SK-N-SH (cell line): ENCODE data around the gene RABAC1. TPM values are rescaled to one million over a fixed set of nuclear protein-coding genes. Genes with fewer than 3 reads are reported as not detected.

Experiments
- CTCF ChIA-PET: fragments of 300-600, 350-600 bp; formaldehyde crosslinking; extraction: SDS; loops from one replicate; lab custom pipeline; 2021; lab: Yijun Ruan, JAX
- POLR2A ChIA-PET: fragments of 350-600 bp; sonication (Branson Sonifier 250); formaldehyde crosslinking; extraction: SDS; loops from one replicate; lab custom pipeline; 2020; ENCODE audit warnings: antibody characterized with exemption, inconsistent platforms; lab: Yijun Ruan, JAX
- DNase-seq: peaks from one replicate; pipeline ENCODE4 v3.0.0; 2012
- H2AFZ ChIP-seq: fragments of 200-600 bp; sonication (generic); 2 replicates; pipeline ENCODE4 v1.8.1; 2016; ENCODE audit warnings: antibody characterized with exemption, mild to moderate bottlenecking, low read depth
- H3F3A ChIP-seq: fragments of 200-600 bp; sonication (generic); replicated peaks from 2 replicates; pipeline ENCODE3; 2016; ENCODE audit warnings: antibody characterized with exemption, mild to moderate bottlenecking; ENCODE audit not compliant: insufficient read depth
- H3K27ac ChIP-seq, 2 experiments: fragments of 200-500 bp in 1 of 2; fragments of 200-600 bp in 1 of 2; sonication (Bioruptor generic) in 1 of 2; sonication (generic), shearing (Covaris generic) in 1 of 2; 2 replicates each; pipeline versions ENCODE4 v1.5.1 to v1.6.1; 2014 to 2016; ENCODE audit warnings: low read depth in 2 of 2, inconsistent platforms in 1 of 2, low read length in 1 of 2, mild to moderate bottlenecking in 1 of 2, mixed read lengths in 1 of 2
- H3K27me3 ChIP-seq: fragments of 200-600 bp; sonication (generic), shearing (Covaris generic); 2 replicates; pipeline ENCODE4 v1.6.1; 2016; ENCODE audit warnings: mixed run types; ENCODE audit not compliant: insufficient read depth
- H3K36me3 ChIP-seq, 2 experiments: fragments of 200-500 bp in 1 of 2; fragments of 200-600 bp in 1 of 2; sonication (Bioruptor generic) in 1 of 2; sonication (generic) in 1 of 2; replicated peaks in 1 of 2; 2 replicates each; pipeline versions ENCODE3 to v1.5.1; 2014 to 2016; ENCODE audit warnings: low read length in 1 of 2, mild to moderate bottlenecking in 1 of 2; ENCODE audit not compliant: insufficient read depth in 2 of 2, control insufficient read depth in 1 of 2
- H3K4me1 ChIP-seq, 2 experiments: fragments of 200-500 bp in 1 of 2; fragments of 200-600 bp in 1 of 2; sonication (Bioruptor generic) in 1 of 2; sonication (generic), shearing (Covaris generic) in 1 of 2; 2 replicates each; pipeline versions ENCODE4 v1.5.1 to v1.6.1; 2014 to 2016; ENCODE audit warnings: low read depth in 1 of 2, low read length in 1 of 2, mixed run types in 1 of 2; ENCODE audit not compliant: insufficient read depth in 2 of 2, control insufficient read depth in 1 of 2
- H3K4me2 ChIP-seq: fragments of 200-600 bp; sonication (generic), shearing (Covaris generic); 2 replicates; pipeline ENCODE4 v1.6.1; 2017; ENCODE audit warnings: mixed run types
- H3K4me3 ChIP-seq, 2 experiments: fragments of 200-500 bp in 1 of 2; fragments of 200-600 bp in 1 of 2; sonication (Bioruptor generic) in 1 of 2; sonication (generic), shearing (Covaris generic) in 1 of 2; 2 replicates each; pipeline versions ENCODE4 v1.5.1 to v1.8.1; 2014 to 2016; ENCODE audit warnings: low read depth in 2 of 2, inconsistent platforms in 1 of 2, low read length in 1 of 2, mild to moderate bottlenecking in 1 of 2, mixed read lengths in 1 of 2, moderate library complexity in 1 of 2
- H3K79me2 ChIP-seq: fragments of 200-600 bp; sonication (generic); 2 replicates; pipeline ENCODE4 v1.8.1; 2017; ENCODE audit warnings: mild to moderate bottlenecking; ENCODE audit not compliant: insufficient read depth
- H3K9ac ChIP-seq: fragments of 200-600 bp; sonication (generic); 2 replicates; pipeline ENCODE4 v1.6.1; 2017; ENCODE audit warnings: mixed run types
- H3K9me2 ChIP-seq: fragments of 200-600 bp; sonication (generic); 2 replicates; pipeline ENCODE4 v1.6.1; 2017; ENCODE audit warnings: mixed run types
- H3K9me3 ChIP-seq: fragments of 200-600 bp; sonication (generic); 2 replicates; pipeline ENCODE4 v1.6.1; 2017; ENCODE audit warnings: mixed run types, mild to moderate bottlenecking, moderate library complexity
- H4K20me1 ChIP-seq: fragments of 200-600 bp; sonication (generic); 2 replicates; pipeline ENCODE4 v1.6.1; 2017; ENCODE audit warnings: mild to moderate bottlenecking, mixed run types; ENCODE audit not compliant: insufficient read depth
- CHD2 ChIP-seq: fragments of 150-350 bp; IDR thresholded peaks from 2 replicates; pipeline ENCODE4 v1.6.1; 2018; ENCODE audit warnings: low read length; ENCODE audit not compliant: partially characterized antibody
- EP300 ChIP-seq, 2 experiments: IDR thresholded peaks; 2 replicates each; pipeline versions ENCODE4 v1.4.0 to v1.6.1; 2012; ENCODE audit warnings: borderline replicate concordance in 1 of 2, low read depth in 1 of 2, low read length in 1 of 2
- FOSL2 ChIP-seq: IDR thresholded peaks from 2 replicates; pipeline ENCODE4 v1.4.0; 2012; ENCODE audit warnings: low read depth, mild to moderate bottlenecking, moderate library complexity, borderline replicate concordance
- FOXJ3 ChIP-seq: sonication (generic); formaldehyde crosslinking; IDR thresholded peaks from 2 replicates; pipeline ENCODE4 v1.5.1; 2020; ENCODE audit warnings: mild to moderate bottlenecking, missing genetic modification reagents
- GATA2 ChIP-seq: sonication (generic); formaldehyde crosslinking; IDR thresholded peaks from 2 replicates; pipeline ENCODE4 v1.5.0; 2020; ENCODE audit warnings: mild to moderate bottlenecking, missing genetic modification reagents
- MXI1 ChIP-seq: IDR thresholded peaks from 2 replicates; pipeline ENCODE4 v1.6.1; 2012; ENCODE audit warnings: mild to moderate bottlenecking, low read depth, low read length, improper control_type of control experiment
- RCOR1 ChIP-seq: fragments of 150-350 bp; IDR thresholded peaks from 2 replicates; pipeline ENCODE4 v1.6.1; 2017; ENCODE audit warnings: antibody characterized with exemption, low read length
- SMC3 ChIP-seq: IDR thresholded peaks from 2 replicates; pipeline ENCODE4 v1.6.1; 2012; ENCODE audit warnings: low read depth, low read length, improper control_type of control experiment
- TEAD4 ChIP-seq: IDR thresholded peaks from 2 replicates; pipeline ENCODE4 v1.4.0; 2012; ENCODE audit warnings: mild to moderate bottlenecking, borderline replicate concordance; ENCODE audit not compliant: insufficient read depth
- WGBS: methylation state at CpG from one replicate; pipeline ENCODE4 v1.1.6; 2017; ENCODE audit warnings: low lambda C conversion rate; 5-methylcytosine and 5-hydroxymethylcytosine counted together
- polyA plus RNA-seq, 3 experiments: library from polyadenylated mRNA; depleted of rRNA; stranded (reverse); fragments of >200 nt; gene quantifications; 2 replicates each; pipeline ENCODE4 v1.2.3, GENCODE V29; 2012
- TF ChIP-seq, protein P1 (sequence below): IDR thresholded peaks from 2 replicates; pipeline ENCODE4; 2012
- TF ChIP-seq, protein P2 (sequence below): IDR thresholded peaks from 2 replicates; pipeline ENCODE4 v1.6.1; 2012; ENCODE audit warnings: mild to moderate bottlenecking, low read depth, low read length, moderate library complexity
- TF ChIP-seq, protein P3 (sequence below): fragments of 200-600 bp; sonication (generic); IDR thresholded peaks from 2 replicates; pipeline ENCODE4 v1.6.1; 2017; ENCODE audit warnings: antibody characterized with exemption, mild to moderate bottlenecking, moderate library complexity

Gene RABAC1
- polyA plus RNA-seq, 1 of the 3 experiments (the other 2 are of a cell fraction) = 287 TPM

DNA sequence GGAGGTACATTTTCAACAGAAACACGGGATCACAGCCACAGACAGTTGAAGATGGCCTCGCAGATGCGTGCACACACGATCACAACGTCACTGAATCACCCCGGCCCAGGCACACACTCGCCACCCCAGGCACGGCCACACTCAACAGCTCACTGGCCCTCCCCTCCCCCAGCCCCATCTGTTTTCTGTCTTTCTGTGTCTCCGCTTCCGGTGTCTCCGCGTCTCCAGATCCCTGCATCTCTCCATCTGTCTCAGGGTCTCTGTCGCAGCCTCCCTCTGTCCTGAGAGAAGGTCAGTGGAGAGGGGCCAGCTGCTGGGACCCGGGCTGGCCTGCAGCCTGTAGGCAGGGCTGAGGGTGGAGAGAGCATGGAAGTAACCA is 38.7 kb upstream of the RABAC1 start:
- no peaks in the 10 kb centered on the region for H3K9me2 ChIP-seq
- no peaks in the 10 kb centered on the region for H4K20me1 ChIP-seq
- ChIA-PET POLR2A (interaction anchor here (0.7 to 2.6 kb wide), 5 partner anchors 9 to 39 kb away, joined by 3 to 10 read pairs (median 3); partner anchors contain the start of gene RABAC1), CTCF (interaction anchor here (0.6 to 4.7 kb wide), 9 partner anchors 12 to 132 kb away, joined by 3 to 39 read pairs (median 9); partner anchors contain the start of gene RABAC1)
- no peak overlapping the region for H3K9ac ChIP-seq
- no peak overlapping the region for H2AFZ ChIP-seq
- peaks cover 0 to 50% of the 10 kb centered on the region in 2 experiments; a peak in 1 of 4 replicates for H3K4me1 ChIP-seq
- peak overlapping the region in 1 of 2 experiments; percentile 34; a peak in 1 of 4 replicates for H3K4me3 ChIP-seq
- 3% methylated on average over 14 of the region's 14 CpGs for WGBS
- H3F3A ChIP-seq = no peaks in the 10 kb centered on the region
- H3K27ac ChIP-seq = peak overlapping the region in 1 of 2 experiments; percentile 98; a peak in 2 of 4 replicates
- TF ChIP-seq MXI1 = no peak
- peak; percentile 61 for TF ChIP-seq GATA2 (CRISPR knock-in tag)
- no peak for TF ChIP-seq FOSL2
- TF ChIP-seq TEAD4 = no peak
- TF ChIP-seq, protein P1, sequence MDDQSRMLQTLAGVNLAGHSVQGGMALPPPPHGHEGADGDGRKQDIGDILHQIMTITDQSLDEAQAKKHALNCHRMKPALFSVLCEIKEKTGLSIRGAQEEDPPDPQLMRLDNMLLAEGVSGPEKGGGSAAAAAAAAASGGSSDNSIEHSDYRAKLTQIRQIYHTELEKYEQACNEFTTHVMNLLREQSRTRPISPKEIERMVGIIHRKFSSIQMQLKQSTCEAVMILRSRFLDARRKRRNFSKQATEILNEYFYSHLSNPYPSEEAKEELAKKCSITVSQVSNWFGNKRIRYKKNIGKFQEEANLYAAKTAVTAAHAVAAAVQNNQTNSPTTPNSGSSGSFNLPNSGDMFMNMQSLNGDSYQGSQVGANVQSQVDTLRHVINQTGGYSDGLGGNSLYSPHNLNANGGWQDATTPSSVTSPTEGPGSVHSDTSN = no peak
- TF ChIP-seq, protein P2, sequence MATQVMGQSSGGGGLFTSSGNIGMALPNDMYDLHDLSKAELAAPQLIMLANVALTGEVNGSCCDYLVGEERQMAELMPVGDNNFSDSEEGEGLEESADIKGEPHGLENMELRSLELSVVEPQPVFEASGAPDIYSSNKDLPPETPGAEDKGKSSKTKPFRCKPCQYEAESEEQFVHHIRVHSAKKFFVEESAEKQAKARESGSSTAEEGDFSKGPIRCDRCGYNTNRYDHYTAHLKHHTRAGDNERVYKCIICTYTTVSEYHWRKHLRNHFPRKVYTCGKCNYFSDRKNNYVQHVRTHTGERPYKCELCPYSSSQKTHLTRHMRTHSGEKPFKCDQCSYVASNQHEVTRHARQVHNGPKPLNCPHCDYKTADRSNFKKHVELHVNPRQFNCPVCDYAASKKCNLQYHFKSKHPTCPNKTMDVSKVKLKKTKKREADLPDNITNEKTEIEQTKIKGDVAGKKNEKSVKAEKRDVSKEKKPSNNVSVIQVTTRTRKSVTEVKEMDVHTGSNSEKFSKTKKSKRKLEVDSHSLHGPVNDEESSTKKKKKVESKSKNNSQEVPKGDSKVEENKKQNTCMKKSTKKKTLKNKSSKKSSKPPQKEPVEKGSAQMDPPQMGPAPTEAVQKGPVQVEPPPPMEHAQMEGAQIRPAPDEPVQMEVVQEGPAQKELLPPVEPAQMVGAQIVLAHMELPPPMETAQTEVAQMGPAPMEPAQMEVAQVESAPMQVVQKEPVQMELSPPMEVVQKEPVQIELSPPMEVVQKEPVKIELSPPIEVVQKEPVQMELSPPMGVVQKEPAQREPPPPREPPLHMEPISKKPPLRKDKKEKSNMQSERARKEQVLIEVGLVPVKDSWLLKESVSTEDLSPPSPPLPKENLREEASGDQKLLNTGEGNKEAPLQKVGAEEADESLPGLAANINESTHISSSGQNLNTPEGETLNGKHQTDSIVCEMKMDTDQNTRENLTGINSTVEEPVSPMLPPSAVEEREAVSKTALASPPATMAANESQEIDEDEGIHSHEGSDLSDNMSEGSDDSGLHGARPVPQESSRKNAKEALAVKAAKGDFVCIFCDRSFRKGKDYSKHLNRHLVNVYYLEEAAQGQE = 0 out of 2 replicates have a peak, but pooled peaks have one; percentile 7
- TF ChIP-seq FOXJ3 (CRISPR knock-in tag) = peak; percentile 88
- TF ChIP-seq, protein P3, sequence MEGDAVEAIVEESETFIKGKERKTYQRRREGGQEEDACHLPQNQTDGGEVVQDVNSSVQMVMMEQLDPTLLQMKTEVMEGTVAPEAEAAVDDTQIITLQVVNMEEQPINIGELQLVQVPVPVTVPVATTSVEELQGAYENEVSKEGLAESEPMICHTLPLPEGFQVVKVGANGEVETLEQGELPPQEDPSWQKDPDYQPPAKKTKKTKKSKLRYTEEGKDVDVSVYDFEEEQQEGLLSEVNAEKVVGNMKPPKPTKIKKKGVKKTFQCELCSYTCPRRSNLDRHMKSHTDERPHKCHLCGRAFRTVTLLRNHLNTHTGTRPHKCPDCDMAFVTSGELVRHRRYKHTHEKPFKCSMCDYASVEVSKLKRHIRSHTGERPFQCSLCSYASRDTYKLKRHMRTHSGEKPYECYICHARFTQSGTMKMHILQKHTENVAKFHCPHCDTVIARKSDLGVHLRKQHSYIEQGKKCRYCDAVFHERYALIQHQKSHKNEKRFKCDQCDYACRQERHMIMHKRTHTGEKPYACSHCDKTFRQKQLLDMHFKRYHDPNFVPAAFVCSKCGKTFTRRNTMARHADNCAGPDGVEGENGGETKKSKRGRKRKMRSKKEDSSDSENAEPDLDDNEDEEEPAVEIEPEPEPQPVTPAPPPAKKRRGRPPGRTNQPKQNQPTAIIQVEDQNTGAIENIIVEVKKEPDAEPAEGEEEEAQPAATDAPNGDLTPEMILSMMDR = no peak
- 0 out of 2 replicates have a peak, but pooled peaks have one; percentile 9 for TF ChIP-seq RCOR1
- no peak for TF ChIP-seq SMC3
- TF ChIP-seq EP300 (IDR thresholded peaks at IDR 0.05; ENCODE audit: borderline replicate concordance in 1 of 2, low read depth in 1 of 2, low read length in 1 of 2) = 0 out of 4 replicates have a peak, but pooled peaks of 1 of the 2 experiments have one; percentile 64
- TF ChIP-seq CHD2 = peak; percentile 92
- peaks cover 54% of the 10 kb centered on the region for H3K27me3 ChIP-seq
- no peaks in the 10 kb centered on the region for H3K9me3 ChIP-seq
- H3K36me3 ChIP-seq = no peaks in the 10 kb centered on the region
- DNase-seq = peak; percentile 87
- H3K79me2 ChIP-seq = no peaks in the 10 kb centered on the region
- no peak overlapping the region for H3K4me2 ChIP-seq
